Transverse colon (tissue), 4 donors: ENCODE data around the gene DDX10. TPM values are rescaled to one million over a fixed set of nuclear protein-coding genes. Genes with fewer than 3 reads are reported as not detected.

ENCODE experiments used
- DNase-seq: peaks from one replicate; pipeline ENCODE4 v3.0.0-alpha.2; 2019
- H3K27ac ChIP-seq, 4 donors: fragments of 200-600 bp; sonication (generic); 2 replicates each; pipeline ENCODE4 v1.5.1; 2016 to 2018; ENCODE audit warnings: inconsistent platforms in 4 of 4
- H3K27me3 ChIP-seq: fragments of 200-600 bp; sonication (generic); 2 replicates; pipeline ENCODE4 v1.5.1; 2017; ENCODE audit warnings: inconsistent platforms
- H3K36me3 ChIP-seq, 4 donors: fragments of 200-600 bp; sonication (generic); 2 replicates each; pipeline ENCODE4 v1.5.1; 2017 to 2019; ENCODE audit warnings: inconsistent platforms in 4 of 4
- H3K4me1 ChIP-seq, 4 donors: fragments of 200-600 bp; sonication (generic); 2 replicates each; pipeline ENCODE4 v1.5.1; 2017 to 2020; ENCODE audit warnings: inconsistent platforms in 4 of 4
- H3K4me3 ChIP-seq, 4 donors: fragments of 200-600 bp; sonication (generic); 1 replicate in 1 of 4; 2 replicates in 3 of 4; pipeline versions ENCODE4 v1.5.1 to v1.6.1; 2017 to 2019; ENCODE audit warnings: inconsistent platforms in 4 of 4
- H3K9me3 ChIP-seq, 2 donors: fragments of 200-600 bp; sonication (generic); 2 replicates each; pipeline ENCODE4 v1.5.1; 2017 to 2019; ENCODE audit warnings: inconsistent platforms in 2 of 2
- EP300 ChIP-seq: sonication (generic); formaldehyde crosslinking; IDR thresholded peaks from one replicate; pipeline ENCODE4 v1.6.1; 2017; ENCODE audit warnings: antibody characterized with exemption, low read depth
- POLR2A ChIP-seq: fragments of 450-650 bp; IDR thresholded peaks from one replicate; pipeline ENCODE4 v1.6.1; 2016; ENCODE audit warnings: antibody characterized with exemption, mild to moderate bottlenecking, moderate library complexity
- POLR2AphosphoS5 ChIP-seq, 3 donors: sonication (generic); formaldehyde crosslinking; IDR thresholded peaks; one replicate each; pipeline ENCODE4 v1.6.1; 2016; ENCODE audit warnings: antibody characterized with exemption in 3 of 3
- WGBS, 2 donors: methylation state at CpG; one replicate each; pipeline ENCODE4 v1.1.5; 2018; ENCODE audit warnings: low coverage in 1 of 2; 5-methylcytosine and 5-hydroxymethylcytosine counted together
- in situ Hi-C, 4 donors: fragments of 200-750 bp; cut with MboI; loops; one replicate each; pipeline versions ENCODE4 v1.15.0 to v1.15.1; 2017; ENCODE audit warnings: low sequenced_read_pairs in 3 of 4, low pct_ligation_motif_present in 1 of 4, low pct_unique_long_range_greater_than_20kb in 1 of 4
- intact Hi-C: fragments of 100-400 bp; cut with DNase I; formaldehyde crosslinking; loops from one replicate; pipeline ENCODE4 v1.15.1; 2023; ENCODE audit warnings: low total_unique reads
- total RNA-seq, 4 donors: library from RNA; depleted of rRNA; stranded (reverse); fragments of >200 nt; gene quantifications; one replicate each; pipeline ENCODE4 v1.1.0, GENCODE V29; 2016
- TF ChIP-seq, protein P1 (sequence below), 5 experiments: fragments of 200-600 bp in 3 of 5; fragments of 450-650 bp in 2 of 5; sonication (generic) in 3 of 5; IDR thresholded peaks; 1 replicate in 2 of 5; 2 replicates in 3 of 5; pipeline ENCODE4 v1.5.1; 2016 to 2017; ENCODE audit warnings: antibody characterized with exemption in 5 of 5, inconsistent platforms in 3 of 5, mild to moderate bottlenecking in 2 of 5, moderate library complexity in 1 of 5

Gene DDX10
- total RNA-seq, 4 donors from 2014 or later: 7.6 to 38.2 (median 12.6) TPM

GRCh38 chr11:108866781-108867180 lies 201.9 kb downstream of the DDX10 start:
- H3K9me3 ChIP-seq: no peaks in the 10 kb centered on the region
- no peaks in the 10 kb centered on the region for H3K27me3 ChIP-seq
- WGBS, 2 donors: 71 to 88% methylated on average over 2 of the region's 2 CpGs
- H3K4me3 ChIP-seq: no peak overlapping the region
- H3K4me1 ChIP-seq: no peaks in the 10 kb centered on the region
- intact Hi-C loops (no loop called here), in situ Hi-C loops (no loop called here)
- no peaks in the 10 kb centered on the region for H3K36me3 ChIP-seq
- DNase-seq: no peak
- TF ChIP-seq EP300: no peak
- TF ChIP-seq, protein P1, sequence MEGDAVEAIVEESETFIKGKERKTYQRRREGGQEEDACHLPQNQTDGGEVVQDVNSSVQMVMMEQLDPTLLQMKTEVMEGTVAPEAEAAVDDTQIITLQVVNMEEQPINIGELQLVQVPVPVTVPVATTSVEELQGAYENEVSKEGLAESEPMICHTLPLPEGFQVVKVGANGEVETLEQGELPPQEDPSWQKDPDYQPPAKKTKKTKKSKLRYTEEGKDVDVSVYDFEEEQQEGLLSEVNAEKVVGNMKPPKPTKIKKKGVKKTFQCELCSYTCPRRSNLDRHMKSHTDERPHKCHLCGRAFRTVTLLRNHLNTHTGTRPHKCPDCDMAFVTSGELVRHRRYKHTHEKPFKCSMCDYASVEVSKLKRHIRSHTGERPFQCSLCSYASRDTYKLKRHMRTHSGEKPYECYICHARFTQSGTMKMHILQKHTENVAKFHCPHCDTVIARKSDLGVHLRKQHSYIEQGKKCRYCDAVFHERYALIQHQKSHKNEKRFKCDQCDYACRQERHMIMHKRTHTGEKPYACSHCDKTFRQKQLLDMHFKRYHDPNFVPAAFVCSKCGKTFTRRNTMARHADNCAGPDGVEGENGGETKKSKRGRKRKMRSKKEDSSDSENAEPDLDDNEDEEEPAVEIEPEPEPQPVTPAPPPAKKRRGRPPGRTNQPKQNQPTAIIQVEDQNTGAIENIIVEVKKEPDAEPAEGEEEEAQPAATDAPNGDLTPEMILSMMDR (IDR thresholded peaks at IDR 0.05): no peak
- no peak for TF ChIP-seq POLR2AphosphoS5 (IDR thresholded peaks at IDR 0.05)
- no peak for TF ChIP-seq POLR2A
- no peak overlapping the region for H3K27ac ChIP-seq

- Histone ChIP-seq H3K27ac (no peak overlapping the region), H3K4me1 (no peaks in the 10 kb centered on the region), H3K9me3 (no peaks in the 10 kb centered on the region), H3K4me3 (no peak overlapping the region), H3K27me3 (no peaks in the 10 kb centered on the region), H3K36me3 (no peaks in the 10 kb centered on the region)
- intact Hi-C loops (no loop called here), in situ Hi-C loops (no loop called here)
- TF ChIP-seq POLR2AphosphoS5 (IDR thresholded peaks at IDR 0.05) (no peak), EP300 (no peak), POLR2A (no peak)
- TF ChIP-seq, protein P1 (IDR thresholded peaks at IDR 0.05): no peak
- no peak for DNase-seq
- WGBS, 2 donors: 76 to 83% methylated on average over 4 of the region's 4 CpGs
These were observed 205.6 kb downstream of the DDX10 start for GRCh38 chr11:108870373-108871020.

- Histone ChIP-seq H3K27ac (no peak overlapping the region), H3K27me3 (no peaks in the 10 kb centered on the region), H3K9me3 (no peaks in the 10 kb centered on the region), H3K4me1 (no peaks in the 10 kb centered on the region), H3K36me3 (no peaks in the 10 kb centered on the region), H3K4me3 (no peak overlapping the region)
- DNase-seq: no peak
- TF ChIP-seq EP300: no peak
- TF ChIP-seq, protein P1 (IDR thresholded peaks at IDR 0.05): peak in 2 of 5 experiments; percentile 14 to 23
- intact Hi-C loops: no loop called here
- in situ Hi-C loops: no loop called here
These were observed 206.3 kb downstream of the DDX10 start for GRCh38 chr11:108871152-108871551.

DNA sequence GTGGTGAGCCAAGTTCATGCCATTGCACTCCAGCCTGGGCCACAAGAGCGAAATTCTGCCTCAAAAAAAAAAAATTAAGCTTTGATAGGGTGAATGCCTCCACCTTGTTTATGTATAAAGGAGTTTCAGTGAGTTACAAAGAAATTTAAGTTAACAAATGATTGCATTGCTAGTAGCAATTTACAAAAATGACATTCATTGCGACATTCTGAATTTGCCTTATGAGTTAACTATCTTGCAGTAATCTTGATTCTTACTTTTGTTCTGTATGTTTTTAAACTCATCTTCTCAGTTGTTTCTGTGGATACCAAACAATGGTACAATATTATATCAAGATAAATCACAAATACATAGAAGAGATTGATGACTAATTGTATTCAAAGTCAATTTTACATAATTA lies 207.0 kb downstream of the DDX10 start:
- Histone ChIP-seq H3K4me1 (no peaks in the 10 kb centered on the region), H3K27ac (no peak overlapping the region), H3K36me3 (no peaks in the 10 kb centered on the region), H3K4me3 (no peak overlapping the region), H3K9me3 (no peaks in the 10 kb centered on the region), H3K27me3 (no peaks in the 10 kb centered on the region)
- intact Hi-C loops: no loop called here
- no peak for DNase-seq
- WGBS, 2 donors: 100% methylated on average over 2 of the region's 2 CpGs
- in situ Hi-C loops: no loop called here
- TF ChIP-seq POLR2AphosphoS5 (IDR thresholded peaks at IDR 0.05): no peak
- TF ChIP-seq, protein P1 (IDR thresholded peaks at IDR 0.05): no peak
- TF ChIP-seq POLR2A: no peak
- no peak for TF ChIP-seq EP300
